ENCODE measurements around the gene MS4A13.
"Not testable (repeated sequence)": the region's sequence is repeated elsewhere in the genome, so short reads cannot be mapped to it uniquely, and the experiment has no call there.

The MS4A13 gene

GRCh38 chr11:60528934-60529333, 13.7 kb downstream of the MS4A13 start:
- DNase-seq (ENCODE audit: low read depth, low spot score) = no peak
- TF ChIP-seq CTCF (IDR thresholded peaks at IDR 0.05; ENCODE audit: low read depth, low read length) = no peak
- H3K4me3 ChIP-seq (ENCODE audit: low read depth, low read length) = no peak overlapping the region
- in situ Hi-C loops (cut with HindIII; ENCODE audit: low sequenced_read_pairs) = no loop called here

GRCh38 chr11:60530454-60531100, 15.4 kb downstream of the MS4A13 start:
- DNase-seq (ENCODE audit: low read depth, low spot score) = no peak
- no peak for TF ChIP-seq CTCF (IDR thresholded peaks at IDR 0.05; ENCODE audit: low read depth, low read length)
- no peak overlapping the region for H3K4me3 ChIP-seq (ENCODE audit: low read depth, low read length)
- in situ Hi-C loops (cut with HindIII; ENCODE audit: low sequenced_read_pairs) = no loop called here

- H3K4me3 ChIP-seq (ENCODE audit: low read depth, low read length); DNase-seq (ENCODE audit: low read depth, low spot score); in situ Hi-C loops (cut with HindIII; ENCODE audit: low sequenced_read_pairs): not testable (repeated sequence)
Observed at GRCh38 chr11:60532383-60532782, 17.2 kb downstream of the MS4A13 start.

GRCh38 chr11:60538627-60539026, 23.4 kb downstream of the MS4A13 start:
- H3K4me3 ChIP-seq (ENCODE audit: low read depth, low read length); DNase-seq (ENCODE audit: low read depth, low spot score); in situ Hi-C loops (cut with HindIII; ENCODE audit: low sequenced_read_pairs): not testable (repeated sequence)

GRCh38 chr11:60544077-60544476, 28.9 kb downstream of the MS4A13 start:
- H3K4me3 ChIP-seq (ENCODE audit: low read depth, low read length) = no peak overlapping the region
- DNase-seq (ENCODE audit: low read depth, low spot score) = no peak
- no peak for TF ChIP-seq CTCF (IDR thresholded peaks at IDR 0.05; ENCODE audit: low read depth, low read length)
- in situ Hi-C loops (cut with HindIII; ENCODE audit: low sequenced_read_pairs) = no loop called here

- H3K4me3 ChIP-seq (ENCODE audit: low read depth, low read length) = no peak overlapping the region
- in situ Hi-C loops (cut with HindIII; ENCODE audit: low sequenced_read_pairs) = no loop called here
- DNase-seq (ENCODE audit: low read depth, low spot score) = no peak
- no peak for TF ChIP-seq CTCF (IDR thresholded peaks at IDR 0.05; ENCODE audit: low read depth, low read length)
Observed at GRCh38 chr11:60561254-60561653, 46.1 kb downstream of the MS4A13 start.

- no peak overlapping the region for H3K4me3 ChIP-seq (ENCODE audit: low read depth, low read length)
- TF ChIP-seq CTCF (IDR thresholded peaks at IDR 0.05; ENCODE audit: low read depth, low read length) = no peak
- no peak for DNase-seq (ENCODE audit: low read depth, low spot score)
- in situ Hi-C loops (cut with HindIII; ENCODE audit: low sequenced_read_pairs) = no loop called here
Observed at GRCh38 chr11:60563553-60564235, 48.5 kb downstream of the MS4A13 start.
